Muscle layer of colon (tissue), 2 donors: ENCODE data around the gene PPP6R2.
"Not testable (repeated sequence)": the region's sequence is repeated elsewhere in the genome, so short reads cannot be mapped to it uniquely, and the experiment has no call there.

ENCODE experiments used
- H3K27ac ChIP-seq: one replicate; pipeline ENCODE4 v1.7.0; 2013; ENCODE audit warnings: low read depth, mild to moderate bottlenecking, low read length, moderate library complexity
- H3K27me3 ChIP-seq, 2 donors: one replicate each; pipeline ENCODE4 v1.7.0; 2013; ENCODE audit warnings: low read length in 2 of 2, mild to moderate bottlenecking in 2 of 2; ENCODE audit not compliant: insufficient read depth in 2 of 2, control insufficient read depth in 1 of 2
- H3K36me3 ChIP-seq: one replicate; pipeline ENCODE4 v1.7.0; 2013; ENCODE audit warnings: mild to moderate bottlenecking, low read length; ENCODE audit not compliant: insufficient read depth
- H3K4me1 ChIP-seq: one replicate; pipeline ENCODE4 v1.7.0; 2013; ENCODE audit warnings: mild to moderate bottlenecking, low read length; ENCODE audit not compliant: insufficient read depth
- H3K4me3 ChIP-seq, 2 donors: one replicate each; pipeline ENCODE4 v1.7.0; 2013; ENCODE audit warnings: low read length in 2 of 2, low read depth in 1 of 2, mild to moderate bottlenecking in 1 of 2, moderate library complexity in 1 of 2
- H3K9ac ChIP-seq: one replicate; pipeline ENCODE4 v1.7.0; 2013; ENCODE audit warnings: low read length
- H3K9me3 ChIP-seq: one replicate; pipeline ENCODE4 v1.7.0; 2013; ENCODE audit warnings: mild to moderate bottlenecking, low read length
- donor health status: abdominal sarcoma.
- donor health status: Adenocarcinoma of cecum.

Gene PPP6R2

DNA sequence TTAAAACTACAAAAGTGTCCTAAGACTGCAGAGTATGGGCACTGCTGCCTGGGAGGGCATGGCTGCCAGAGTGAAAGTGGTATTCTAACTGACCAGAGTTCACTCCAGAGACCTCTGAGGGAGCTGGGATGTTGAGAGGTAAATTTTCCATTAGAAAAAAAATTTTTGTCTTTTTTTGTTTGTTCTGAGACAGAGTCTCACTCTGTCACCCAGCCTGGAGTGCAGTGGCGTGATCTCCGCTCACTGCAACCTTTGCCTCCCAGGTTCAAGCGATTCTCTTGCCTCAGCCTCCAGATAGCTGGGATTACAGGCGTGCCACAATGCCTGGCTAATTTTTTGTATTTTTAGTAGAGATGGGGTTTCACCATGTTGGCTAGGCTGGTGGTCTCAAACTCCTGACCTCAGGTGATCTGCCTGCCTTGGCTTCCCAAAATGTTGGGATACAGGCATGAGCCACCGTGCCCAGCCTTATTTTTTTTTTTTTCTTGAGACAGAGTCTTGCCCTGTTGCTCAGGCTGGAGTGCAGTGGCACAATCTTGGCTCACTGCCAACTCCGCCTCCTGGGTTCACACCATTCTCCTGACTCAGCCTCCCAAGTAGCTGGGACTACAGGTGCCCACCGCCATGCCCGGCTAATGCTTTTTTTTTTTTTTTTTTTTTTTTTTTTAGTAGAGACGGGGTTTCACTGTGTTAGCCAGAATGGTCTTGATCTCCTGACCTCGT is 20.6 kb upstream of the PPP6R2 start:
- H3K36me3 ChIP-seq, H3K27me3 ChIP-seq, H3K4me3 ChIP-seq, H3K27ac ChIP-seq, H3K9me3 ChIP-seq, H3K4me1 ChIP-seq, H3K9ac ChIP-seq: not testable (repeated sequence)

- Histone ChIP-seq H3K27ac (no peak overlapping the region), H3K4me3 (no peak overlapping the region), H3K27me3 (no peaks in the 10 kb centered on the region), H3K4me1 (peaks cover 15% of the 10 kb centered on the region), H3K9ac (no peak overlapping the region), H3K9me3 (no peaks in the 10 kb centered on the region), H3K36me3 (no peaks in the 10 kb centered on the region)
Observed at GRCh38 chr22:50323900-50324299, 19.2 kb upstream of the PPP6R2 start.

DNA sequence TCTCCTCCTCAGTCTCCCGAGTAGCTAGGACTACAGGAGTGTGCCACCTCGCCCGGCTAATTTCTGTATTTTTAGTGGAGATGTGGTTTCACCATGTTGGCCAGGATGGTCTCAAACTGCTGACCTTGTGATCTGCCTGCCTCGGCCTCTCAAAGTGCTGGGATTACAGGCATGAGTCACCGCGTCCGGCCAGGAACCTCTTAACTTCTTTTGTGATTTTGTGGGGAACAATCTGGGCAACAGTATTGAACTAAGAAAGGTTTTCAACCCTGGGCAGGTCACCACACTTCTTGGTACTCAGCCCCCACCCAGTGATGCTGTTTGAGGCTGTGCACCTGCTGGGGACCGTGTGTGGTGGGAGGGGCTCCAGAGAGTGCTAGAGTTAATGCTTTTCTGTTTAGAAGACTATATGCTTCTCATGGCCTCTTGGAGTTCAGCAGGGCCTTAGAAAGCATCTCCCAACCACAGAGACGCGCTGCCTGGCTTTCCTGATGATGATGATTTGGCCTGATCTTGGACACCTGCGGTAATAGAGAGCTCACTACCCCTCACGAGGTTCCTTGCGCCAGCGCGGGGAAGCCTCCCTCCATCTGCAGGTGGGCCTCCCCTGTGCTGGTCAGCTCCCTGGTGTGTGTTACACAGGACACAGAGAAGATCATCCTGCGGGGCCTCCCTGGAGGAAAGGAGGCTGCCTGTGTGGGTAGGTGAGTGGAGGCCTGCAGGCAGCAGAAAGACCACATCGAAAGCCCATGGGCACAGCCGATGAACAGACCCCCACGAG is 17.5 kb upstream of the PPP6R2 start:
- Histone ChIP-seq H3K4me1 (peaks cover 15% of the 10 kb centered on the region), H3K9ac (no peak overlapping the region), H3K27ac (no peak overlapping the region), H3K4me3 (peak overlapping the region in 1 of 2 donors; percentile 73), H3K9me3 (no peaks in the 10 kb centered on the region), H3K27me3 (no peaks in the 10 kb centered on the region), H3K36me3 (no peaks in the 10 kb centered on the region)

DNA sequence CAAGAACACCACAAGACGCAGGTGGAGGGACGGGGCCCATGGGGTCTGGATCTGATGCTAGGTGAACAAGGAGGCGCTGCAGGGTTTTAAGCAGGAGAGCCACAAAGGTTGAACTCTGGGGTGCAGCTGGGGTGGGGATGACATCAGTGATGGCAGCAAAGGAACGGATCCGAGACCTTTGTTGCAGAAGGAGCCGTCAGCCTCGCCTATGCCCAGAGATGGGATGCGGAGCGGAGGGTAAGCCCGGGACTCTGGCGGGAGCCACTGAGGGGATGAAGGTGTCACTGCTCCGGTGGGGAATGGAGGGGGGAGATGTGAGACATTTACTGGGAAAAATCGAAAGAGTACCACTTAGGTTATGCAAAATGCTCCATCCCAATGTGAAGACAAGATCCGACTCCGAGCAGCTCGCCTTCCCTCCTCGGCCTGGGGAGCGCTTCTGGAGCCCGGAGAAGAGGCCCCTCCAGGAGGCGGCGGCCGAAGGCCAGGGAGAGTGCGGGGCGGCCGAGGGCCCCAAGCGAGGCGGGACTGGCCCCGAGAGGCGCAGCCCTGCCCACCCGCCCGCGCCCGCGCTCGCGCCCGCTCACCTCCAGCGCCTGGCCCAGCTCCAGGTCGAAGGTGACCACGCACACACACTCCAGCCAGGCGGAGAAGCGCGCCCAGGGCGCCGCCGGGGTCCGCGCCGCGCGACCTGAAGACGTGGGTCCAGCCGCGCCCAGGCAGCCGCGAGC is 16.7 kb upstream of the PPP6R2 start:
- Histone ChIP-seq H3K9ac (no peak overlapping the region), H3K27ac (no peak overlapping the region), H3K27me3 (no peaks in the 10 kb centered on the region), H3K36me3 (no peaks in the 10 kb centered on the region), H3K9me3 (no peaks in the 10 kb centered on the region), H3K4me1 (peaks cover 15% of the 10 kb centered on the region), H3K4me3 (peak overlapping the region; percentile 61 to 73)

- no peaks in the 10 kb centered on the region for H3K9me3 ChIP-seq
- peak within 1 kb of the TSS; percentile 11 for H3K9ac ChIP-seq
- peaks cover 15% of the 10 kb centered on the region for H3K4me1 ChIP-seq
- no peaks in the 10 kb centered on the region for H3K36me3 ChIP-seq
- H3K27me3 ChIP-seq: no peaks in the 10 kb centered on the region
- peak within 1 kb of the TSS; percentile 75 to 86 for H3K4me3 ChIP-seq
- peak within 1 kb of the TSS; percentile 91 for H3K27ac ChIP-seq
Observed at GRCh38 chr22:50326956-50327710, 16.0 kb upstream of the PPP6R2 start, which contains the start of gene DENND6B. Gene DENND6B, minus strand, starts transcription at chr22:50327012. Its CDS starts 24 bp downstream, at chr22:50326988.

DNA sequence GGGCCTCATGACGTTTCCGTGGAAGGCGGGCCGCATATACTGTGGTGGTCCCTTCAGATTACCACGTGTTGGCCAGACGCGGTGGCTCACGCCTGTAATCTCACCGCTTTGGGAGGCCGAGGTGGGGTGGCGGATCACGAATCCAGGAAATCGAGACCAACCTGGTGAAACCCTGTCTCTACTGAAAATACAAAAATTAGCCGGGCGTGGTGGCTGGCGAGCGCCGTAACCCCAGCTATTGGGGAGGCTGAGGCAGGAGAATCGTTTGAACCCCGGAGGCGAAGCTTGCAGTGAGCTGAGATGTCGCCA is 15.5 kb upstream of the PPP6R2 start:
- Histone ChIP-seq H3K27me3 (no peaks in the 10 kb centered on the region), H3K4me3 (peak overlapping the region; percentile 75 to 86), H3K36me3 (no peaks in the 10 kb centered on the region), H3K27ac (peak overlapping the region; percentile 91), H3K4me1 (peaks cover 15% of the 10 kb centered on the region), H3K9ac (peak overlapping the region; percentile 11), H3K9me3 (no peaks in the 10 kb centered on the region)

DNA sequence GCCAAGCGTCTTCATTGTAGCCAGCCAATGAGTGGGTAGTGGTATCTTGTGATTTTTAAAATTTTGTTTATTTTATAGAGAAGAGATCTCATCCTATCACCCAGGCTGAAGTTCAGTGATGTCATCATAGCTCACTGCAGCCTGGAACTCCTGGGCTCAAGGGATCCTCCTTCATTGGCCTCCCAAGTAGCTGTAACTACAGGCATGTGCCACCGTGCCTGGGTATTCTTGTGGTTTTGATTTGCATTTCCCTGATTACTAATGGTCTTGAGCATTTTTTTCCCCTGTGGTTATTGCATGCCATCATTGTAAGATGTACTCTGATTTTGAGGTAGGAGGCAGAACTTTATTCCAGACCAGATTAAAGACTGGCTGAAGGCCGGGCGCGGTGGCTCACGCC is 13.9 kb upstream of the PPP6R2 start:
- H3K36me3 ChIP-seq: no peaks in the 10 kb centered on the region
- H3K27me3 ChIP-seq: no peaks in the 10 kb centered on the region
- H3K4me3 ChIP-seq: no peak overlapping the region
- peaks cover 15% of the 10 kb centered on the region for H3K4me1 ChIP-seq
- no peaks in the 10 kb centered on the region for H3K9me3 ChIP-seq
- H3K9ac ChIP-seq: no peak overlapping the region
- no peak overlapping the region for H3K27ac ChIP-seq

- not testable (repeated sequence) for H3K36me3 ChIP-seq, H3K27me3 ChIP-seq, H3K4me1 ChIP-seq, H3K9ac ChIP-seq, H3K4me3 ChIP-seq, H3K9me3 ChIP-seq, H3K27ac ChIP-seq
Observed at GRCh38 chr22:50334433-50334832, 8.7 kb upstream of the PPP6R2 start.

GRCh38 chr22:50337262-50338041 is 5.7 kb upstream of the PPP6R2 start:
- H3K4me1 ChIP-seq: peaks cover under 1% of the 10 kb centered on the region
- H3K36me3 ChIP-seq: no peaks in the 10 kb centered on the region
- H3K4me3 ChIP-seq: no peak overlapping the region
- no peaks in the 10 kb centered on the region for H3K27me3 ChIP-seq
- no peak overlapping the region for H3K9ac ChIP-seq
- H3K27ac ChIP-seq: no peak overlapping the region
- H3K9me3 ChIP-seq: no peaks in the 10 kb centered on the region

DNA sequence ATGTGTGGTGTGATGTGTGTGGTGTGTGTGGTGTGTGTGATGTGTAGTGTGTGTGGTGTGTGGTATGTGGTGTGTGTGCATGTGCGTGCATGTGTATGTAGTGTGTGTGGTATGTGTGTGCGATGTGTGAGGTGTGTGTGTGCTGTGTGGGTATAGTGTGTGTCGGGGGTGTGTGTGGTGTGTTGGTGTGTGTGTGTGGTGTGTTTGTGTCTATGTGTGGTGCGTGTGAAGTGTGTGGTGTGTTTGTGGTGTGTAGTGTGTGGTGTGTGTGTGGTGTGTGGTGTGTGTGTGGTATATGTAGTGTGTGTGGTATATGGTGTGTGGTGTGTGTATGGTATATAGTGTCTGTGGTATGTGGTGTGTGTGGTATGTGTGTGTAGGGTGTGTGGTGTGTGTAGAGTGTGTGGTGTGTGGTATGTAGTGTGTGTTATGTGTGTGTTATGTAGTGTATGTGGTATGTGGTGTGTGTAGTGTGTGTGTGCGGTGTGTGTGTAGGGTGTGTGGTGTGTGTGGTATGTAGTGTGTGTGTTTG is 5.0 kb upstream of the PPP6R2 start:
- H3K4me1 ChIP-seq: peaks cover 5% of the 10 kb centered on the region
- H3K9me3 ChIP-seq: no peaks in the 10 kb centered on the region
- H3K27me3 ChIP-seq: no peaks in the 10 kb centered on the region
- no peak overlapping the region for H3K27ac ChIP-seq
- H3K36me3 ChIP-seq: no peaks in the 10 kb centered on the region
- no peak overlapping the region for H3K4me3 ChIP-seq
- no peak overlapping the region for H3K9ac ChIP-seq
